ENCODE measurements around the gene PTGER1. TPM values are rescaled to one million over a fixed set of nuclear protein-coding genes. Genes with fewer than 3 reads are reported as not detected.

The PTGER1 gene
- total and polyA plus RNA-seq, 12 donors = 1.9 to 31.1 (median 4.5) TPM; not detected in 1

- peak overlapping the region in 2 of 4 donors; percentile 84 to 98 for H3K4me3 ChIP-seq
- 37 to 50% (median 44%) methylated on average over 13 to 15 of the region's 15 CpGs for WGBS, 4 donors
- H3K4me1 ChIP-seq (replicated peaks in 1 of 2) = peaks cover 36 to 60% of the 10 kb centered on the region in 2 donors
Measured at GRCh38 chr19:14516048-14516534, 40.9 kb upstream of the PTGER1 start.

GRCh38 chr19:14515501-14516047, 40.4 kb upstream of the PTGER1 start:
- intact Hi-C loops (cut with DNase I) = no loop called here
- Histone ChIP-seq H3K4me1 (replicated peaks in 1 of 2) (peaks cover 38 to 60% of the 10 kb centered on the region in 2 donors), H3K9me3 (replicated peaks in 1 of 3) (no peaks in the 10 kb centered on the region), H3K4me3 (peak overlapping the region in 1 of 4 donors; percentile 98), H3K27me3 (no peaks in the 10 kb centered on the region), H3K27ac (peak overlapping the region in 3 of 5 donors; percentile 99 to 100 (median 100)), H3K36me3 (replicated peaks in 1 of 2) (peaks cover 0 to 33% of the 10 kb centered on the region in 2 donors)
- no peak for TF ChIP-seq POLR2A (IDR thresholded peaks at IDR 0.05)
- TF ChIP-seq CTCF (IDR thresholded peaks at IDR 0.05) = no peak
- WGBS, 4 donors = 33 to 44% (median 42%) methylated on average over 7 to 8 of the region's 8 CpGs
- DNase-seq = peak in 1 of 7 donors; percentile 69

More at GRCh38 chr19:14516048-14516534, 40.9 kb upstream of the PTGER1 start:
- TF ChIP-seq CTCF (IDR thresholded peaks at IDR 0.05) = no peak
- DNase-seq = peak in 1 of 7 donors; percentile 57
- peak overlapping the region in 3 of 5 donors; percentile 99 to 100 (median 100) for H3K27ac ChIP-seq
- peaks cover 0 to 33% of the 10 kb centered on the region in 2 donors for H3K36me3 ChIP-seq (replicated peaks in 1 of 2)
- no peaks in the 10 kb centered on the region for H3K27me3 ChIP-seq
- intact Hi-C loops (cut with DNase I) = no loop called here
- no peaks in the 10 kb centered on the region for H3K9me3 ChIP-seq (replicated peaks in 1 of 3)

- H3K4me3 ChIP-seq = no peak overlapping the region
- DNase-seq = no peak
- TF ChIP-seq POLR2A (IDR thresholded peaks at IDR 0.05) (no peak), CTCF (IDR thresholded peaks at IDR 0.05) (no peak)
- H3K4me1 ChIP-seq (replicated peaks in 1 of 2) = peaks cover 36 to 51% of the 10 kb centered on the region in 2 donors
- WGBS, 4 donors = 51 to 62% (median 56%) methylated on average over 8 of the region's 8 CpGs
- H3K27me3 ChIP-seq = no peaks in the 10 kb centered on the region
- no peaks in the 10 kb centered on the region for H3K9me3 ChIP-seq (replicated peaks in 1 of 3)
- H3K36me3 ChIP-seq (replicated peaks in 1 of 2) = peaks cover 0 to 33% of the 10 kb centered on the region in 2 donors
- intact Hi-C loops (cut with DNase I) = no loop called here
- H3K27ac ChIP-seq = peak overlapping the region in 3 of 5 donors; percentile 61 to 100 (median 77)
Measured at GRCh38 chr19:14514215-14514863, 39.2 kb upstream of the PTGER1 start.

GRCh38 chr19:14512406-14512961, 37.3 kb upstream of the PTGER1 start:
- no peak overlapping the region for H3K4me3 ChIP-seq
- intact Hi-C loops (cut with DNase I) = no loop called here
- H3K27ac ChIP-seq = peak overlapping the region in 4 of 5 donors; percentile 25 to 100 (median 69)
- peaks cover 30 to 44% of the 10 kb centered on the region in 2 donors for H3K4me1 ChIP-seq (replicated peaks in 1 of 2)
- peaks cover 0 to 33% of the 10 kb centered on the region in 2 donors for H3K36me3 ChIP-seq (replicated peaks in 1 of 2)
- no peaks in the 10 kb centered on the region for H3K9me3 ChIP-seq (replicated peaks in 1 of 3)
- peak in 1 of 7 donors; percentile 53 for DNase-seq
- WGBS, 4 donors = 91 to 92% (median 91%) methylated on average over 14 of the region's 14 CpGs
- TF ChIP-seq CTCF (IDR thresholded peaks at IDR 0.05) (no peak), POLR2A (IDR thresholded peaks at IDR 0.05) (no peak)
- no peaks in the 10 kb centered on the region for H3K27me3 ChIP-seq

Measured in adrenal gland (tissue), 12 donors.